ENCODE measurements around the gene CDC14B.

DNA sequence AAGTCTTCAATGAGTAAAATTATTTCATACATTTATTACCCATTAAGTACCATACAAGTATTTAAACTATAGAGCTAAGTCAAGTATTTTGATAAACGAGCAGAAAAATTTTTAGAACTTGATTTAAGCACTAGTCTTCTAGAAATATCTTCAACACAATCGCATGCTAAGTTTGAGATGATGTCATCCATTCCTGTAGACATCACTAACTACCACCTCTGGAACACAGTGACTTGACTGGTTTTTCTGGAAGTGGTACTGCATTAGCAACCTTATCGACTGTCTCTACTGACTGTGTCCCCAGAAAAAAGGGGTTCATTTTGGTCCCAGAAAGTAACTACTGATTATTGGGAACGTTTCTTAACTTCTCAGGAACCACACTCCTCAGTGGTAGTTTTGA, 69.0 kb downstream of the CDC14B start:
- TF ChIP-seq GATA3 (IDR thresholded peaks at IDR 0.05; ENCODE audit: low read depth, low read length) (no peak), GATA2 (IDR thresholded peaks at IDR 0.05; ENCODE audit: low read depth, low read length) (no peak)
